HG02943 (cell line): ENCODE results near the gene G6PC1.
"Not testable (repeated sequence)": the region's sequence is repeated elsewhere in the genome, so short reads cannot be mapped to it uniquely, and the experiment has no call there.

Experiments used
- ATAC-seq: cut with Tn5 transposase; IDR thresholded peaks from one replicate; pipeline ENCODE4 v1.9.1; 2021; ENCODE audit warnings: mild to moderate bottlenecking, low read depth, moderate library complexity; ENCODE audit not compliant: unreplicated experiment

G6PC1 gene

DNA sequence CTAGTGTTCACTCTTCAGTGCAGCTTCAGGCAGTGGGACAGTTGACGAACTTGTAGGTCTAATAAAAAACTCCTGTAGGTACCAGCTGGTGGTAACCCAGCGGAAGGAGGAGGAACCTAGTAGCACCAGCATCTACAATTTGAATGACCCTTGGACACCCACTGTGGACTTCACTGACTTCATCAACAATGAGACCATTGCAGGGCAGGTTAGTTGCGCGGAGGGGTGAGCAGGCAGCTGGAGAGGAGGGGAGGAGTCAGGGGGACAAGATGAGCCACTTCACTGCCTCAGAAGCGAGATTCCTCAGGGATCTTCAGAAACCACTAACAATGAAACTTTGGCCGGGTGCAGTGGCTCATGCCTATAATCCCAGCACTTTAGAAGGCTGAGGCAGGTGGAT, 27.3 kb upstream of the G6PC1 start:
- ATAC-seq, result no peak

DNA sequence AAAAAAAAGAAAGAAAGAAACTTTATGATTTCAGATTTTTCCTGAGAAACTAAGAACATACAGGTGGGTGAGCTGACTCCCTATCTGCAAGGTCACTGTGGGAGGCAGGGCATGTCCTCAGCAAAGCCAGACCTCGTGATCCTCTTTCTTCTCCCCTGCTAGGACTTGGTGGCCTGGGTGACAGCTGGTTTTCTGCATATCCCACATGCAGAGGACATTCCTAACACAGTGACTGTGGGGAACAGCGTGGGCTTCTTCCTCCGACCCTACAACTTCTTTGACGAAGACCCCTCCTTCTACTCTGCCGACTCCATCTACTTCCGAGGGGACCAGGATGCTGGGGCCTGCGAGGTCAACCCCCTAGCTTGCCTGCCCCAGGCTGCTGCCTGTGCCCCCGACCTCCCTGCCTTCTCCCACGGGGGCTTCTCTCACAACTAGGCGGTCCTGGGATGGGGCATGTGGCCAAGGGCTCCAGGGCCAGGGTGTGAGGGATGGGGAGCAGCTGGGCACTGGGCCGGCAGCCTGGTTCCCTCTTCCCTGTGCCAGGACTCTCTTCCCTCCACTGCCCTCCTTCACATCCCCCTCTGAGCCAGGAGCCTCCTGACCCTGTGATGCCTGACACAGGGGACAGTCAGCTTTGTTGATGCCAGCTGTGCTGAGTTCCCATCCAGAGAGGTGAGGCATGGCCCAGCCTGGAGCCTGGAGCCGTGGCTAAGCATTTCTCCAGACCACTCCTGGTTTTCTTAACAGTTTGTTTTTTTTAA, 26.5 kb upstream of the G6PC1 start:
- not testable (repeated sequence) for ATAC-seq

DNA sequence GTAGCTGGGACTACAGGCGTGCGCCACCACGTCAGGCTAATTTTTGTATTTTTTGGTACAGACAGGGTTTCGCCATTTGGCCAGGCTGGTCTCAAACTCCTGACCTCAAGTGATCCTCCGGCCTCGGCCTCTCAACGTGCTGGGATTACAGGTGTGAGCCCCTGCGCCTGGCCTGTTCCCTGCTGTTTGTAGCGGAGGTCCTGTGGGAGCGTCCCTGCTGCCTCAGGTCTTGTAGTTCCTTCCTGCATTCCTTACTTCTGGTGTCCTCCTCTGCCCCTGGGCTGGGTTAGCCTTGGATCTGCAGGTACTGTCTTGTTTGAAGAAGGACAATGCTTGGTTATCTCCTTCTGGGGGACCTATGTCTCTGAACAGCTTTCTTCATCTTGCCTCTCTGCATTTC, 23.6 kb upstream of the G6PC1 start:
- ATAC-seq, result no peak

DNA sequence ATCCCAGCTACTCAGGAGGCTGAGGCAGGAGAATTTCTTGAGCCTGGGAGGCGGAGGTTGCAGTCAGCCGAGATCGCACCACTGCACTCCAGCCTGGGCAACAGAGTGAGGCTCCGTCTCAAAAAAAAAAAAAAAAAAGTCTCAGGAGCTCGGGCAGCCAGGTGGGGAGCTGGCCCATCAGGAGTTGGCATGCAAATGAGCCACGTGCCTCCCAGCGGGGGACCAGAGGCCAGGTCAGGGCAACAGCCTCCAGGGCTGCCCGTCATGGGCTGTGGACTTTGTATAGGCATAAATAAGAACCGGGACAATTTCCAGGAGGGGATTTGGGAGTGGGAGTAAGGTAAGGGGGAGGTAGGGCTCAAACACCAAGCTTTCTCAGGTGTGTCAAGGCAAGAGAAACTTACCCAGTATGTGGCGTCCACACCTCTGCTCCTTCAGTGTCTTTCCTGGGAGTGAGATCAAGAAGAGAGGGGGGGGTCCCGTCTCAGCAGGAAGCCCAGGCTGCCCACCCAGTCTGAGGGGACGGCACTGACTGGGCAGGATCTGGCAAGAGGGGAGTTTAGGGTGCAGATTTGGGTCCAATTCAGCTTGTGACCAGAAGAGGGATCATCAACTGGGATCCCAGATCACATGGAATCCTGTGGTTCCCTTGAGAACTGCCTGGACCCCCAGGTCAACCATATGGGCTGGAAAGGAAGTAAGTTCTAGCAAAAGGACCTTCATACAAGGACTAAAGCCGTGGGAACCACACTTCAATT, 22.3 kb upstream of the G6PC1 start:
- no peak for ATAC-seq

DNA sequence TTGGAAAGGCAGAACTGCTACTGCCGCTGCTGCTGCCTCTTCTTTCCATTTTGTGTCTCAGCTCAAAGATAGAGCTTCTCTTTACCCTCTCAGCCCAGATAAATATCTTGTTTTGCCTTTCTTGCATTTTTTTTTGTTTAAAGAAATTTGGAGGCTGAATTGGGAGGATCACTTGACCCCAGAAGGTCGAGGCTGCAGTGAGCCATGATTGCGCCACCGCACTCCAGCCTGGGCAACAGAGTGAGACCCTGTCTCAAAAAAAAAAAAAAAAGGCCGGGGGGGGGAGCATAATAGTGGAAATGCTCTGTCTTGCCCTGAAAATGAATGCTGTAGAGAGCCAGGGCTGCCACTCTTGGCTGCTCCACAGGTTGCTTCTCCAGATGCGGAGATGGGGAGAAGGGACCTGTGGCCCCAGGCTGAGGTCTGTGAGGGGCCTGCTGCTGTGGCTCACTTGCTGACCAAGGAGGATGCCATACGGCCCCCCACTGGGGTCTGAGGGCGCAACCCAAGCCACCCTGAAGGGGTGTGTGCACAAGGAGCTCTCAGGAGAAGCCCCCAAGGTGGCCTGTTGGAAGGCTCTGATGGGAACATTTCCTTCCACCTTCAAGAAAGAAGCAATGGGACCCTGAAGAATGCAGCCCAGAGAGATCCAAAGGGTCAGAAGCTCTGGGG, 21.5 kb upstream of the G6PC1 start:
- ATAC-seq, result no peak

DNA sequence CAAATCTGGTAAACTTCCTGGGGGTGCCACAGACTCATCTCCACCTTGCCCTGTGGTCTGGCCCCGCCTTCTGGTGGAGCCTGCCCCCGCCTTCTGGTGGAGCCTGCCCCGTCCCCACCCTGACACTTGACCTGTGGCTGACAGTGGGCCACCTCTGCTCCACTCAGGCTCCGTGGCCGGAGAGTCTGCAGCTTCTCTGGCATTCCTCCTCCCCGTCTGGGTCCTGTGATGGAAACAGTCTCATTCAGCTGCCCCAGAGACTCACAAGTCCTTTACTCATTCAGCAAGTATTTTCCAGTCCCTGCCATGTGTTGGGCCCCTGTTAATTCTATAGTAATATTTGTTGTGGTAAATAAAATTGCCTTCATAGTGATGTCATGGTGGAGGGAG, 21.0 kb upstream of the G6PC1 start:
- ATAC-seq, result no peak

DNA sequence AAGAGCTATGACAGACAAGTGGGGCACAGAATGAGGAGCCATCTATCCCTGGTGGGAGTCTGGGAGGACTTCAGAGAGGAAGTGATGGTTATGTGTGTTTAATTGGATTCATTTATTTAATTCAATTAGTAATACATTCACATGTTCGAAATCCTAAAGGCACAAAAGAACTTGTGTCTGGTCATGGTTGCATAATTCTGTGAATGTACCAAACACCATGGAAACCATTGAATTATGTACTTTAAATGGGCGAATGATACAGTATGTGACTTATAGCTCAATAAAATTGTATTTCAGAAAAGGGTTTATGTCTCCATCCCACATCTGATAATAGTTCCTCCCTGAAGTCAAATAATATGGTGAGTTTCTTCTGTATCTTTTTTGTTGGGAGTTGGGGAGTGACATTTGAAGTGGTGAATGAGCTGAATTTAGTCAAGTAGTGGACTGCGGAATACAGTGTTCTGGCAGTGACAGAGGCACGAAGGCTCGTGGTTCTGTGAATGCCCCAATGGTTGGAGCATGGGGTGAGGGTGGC, 19.8 kb upstream of the G6PC1 start:
- ATAC-seq, result no peak

DNA sequence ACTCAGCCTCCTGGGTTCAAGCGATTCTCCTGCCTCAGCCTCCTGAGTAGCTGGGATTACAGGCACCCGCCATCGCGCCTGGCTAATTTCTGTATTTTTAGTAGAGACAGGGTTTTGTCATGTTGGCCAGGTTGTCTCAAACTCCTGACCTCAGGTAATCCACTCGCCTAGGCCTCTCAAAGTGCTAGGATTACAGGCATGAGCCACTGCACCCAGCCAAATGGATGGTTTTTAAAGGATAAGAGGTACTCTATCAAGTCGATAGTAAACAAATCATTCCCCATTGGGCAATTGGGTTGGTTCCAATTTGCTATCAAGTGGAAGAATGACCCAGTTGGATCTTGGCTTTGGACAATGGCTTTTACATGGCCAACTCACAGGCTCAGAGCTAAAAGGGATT, 18.9 kb upstream of the G6PC1 start:
- not testable (repeated sequence) for ATAC-seq

DNA sequence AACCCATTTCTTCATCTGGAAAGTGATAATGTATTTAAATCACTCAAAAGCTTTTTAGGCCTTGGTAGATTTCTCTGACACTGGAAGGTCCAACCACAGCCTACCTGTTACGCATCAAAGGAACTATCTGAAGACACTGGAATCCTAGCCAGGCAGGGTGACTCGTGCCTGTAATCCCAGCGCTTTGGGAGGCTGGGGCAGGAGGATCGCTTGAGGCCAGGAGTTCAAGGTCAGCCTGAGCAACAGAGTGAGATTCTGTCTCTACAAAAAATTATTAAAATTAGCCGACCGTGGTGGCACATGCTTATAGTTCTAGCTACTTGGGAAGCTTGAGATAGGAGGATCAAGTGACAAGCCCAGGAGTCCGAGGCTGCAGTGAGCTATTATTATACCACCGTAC, 18.4 kb upstream of the G6PC1 start:
- ATAC-seq, result no peak

DNA sequence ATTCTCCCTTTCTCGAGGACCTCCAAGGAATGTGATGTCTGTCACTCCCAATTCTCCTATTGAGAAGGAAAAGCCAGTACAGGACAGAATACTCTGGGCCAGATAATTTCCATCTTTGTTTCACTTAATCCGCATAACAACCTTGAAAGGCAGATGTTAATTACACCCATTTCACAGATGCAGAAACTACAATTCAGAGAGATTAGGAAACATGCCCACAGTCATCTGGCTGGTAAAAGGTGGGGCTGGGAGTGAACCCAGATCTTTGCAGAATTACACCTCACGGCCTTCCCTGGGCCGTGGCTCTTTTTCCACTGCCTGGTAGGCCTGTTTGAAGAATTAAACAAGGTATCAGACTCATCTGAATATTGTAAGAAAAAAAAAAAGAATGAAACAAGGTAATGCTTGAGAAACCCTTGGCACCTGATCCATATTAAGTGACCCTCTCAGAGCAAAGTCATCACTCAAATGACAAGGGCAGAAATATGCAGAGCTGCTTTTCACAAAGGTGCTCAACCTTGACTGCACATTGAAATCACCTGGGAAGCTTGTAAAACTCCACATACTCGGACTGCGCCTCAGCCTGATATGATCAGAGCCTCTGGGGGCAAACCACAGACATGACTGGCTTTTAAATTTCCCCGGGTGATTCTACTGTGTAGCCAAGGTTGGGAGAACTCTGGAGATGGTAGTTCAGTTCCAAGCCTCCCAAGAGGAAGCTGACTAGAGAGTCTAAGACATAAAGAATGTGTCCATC, 16.6 kb upstream of the G6PC1 start:
- ATAC-seq, result no peak

DNA sequence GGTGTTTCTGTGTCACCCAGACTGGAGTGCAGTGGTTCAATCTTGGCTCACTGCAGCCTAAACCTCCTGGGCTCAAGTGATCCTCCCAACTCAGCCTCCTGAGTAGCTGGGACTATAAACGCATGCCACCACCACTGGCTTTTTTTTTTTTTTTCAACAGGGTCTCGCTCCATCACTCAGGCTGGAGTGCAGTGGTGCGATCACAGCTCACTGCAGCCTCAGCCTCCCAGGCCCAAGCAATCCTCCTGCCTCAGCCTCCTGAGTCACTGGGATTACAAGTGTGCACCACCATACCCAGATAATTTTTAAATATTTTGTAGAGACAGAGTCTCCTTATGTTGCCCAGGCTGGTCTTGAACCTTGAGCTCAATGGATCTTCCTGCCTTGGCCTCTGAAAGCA, 14.8 kb upstream of the G6PC1 start:
- ATAC-seq, result not testable (repeated sequence)

DNA sequence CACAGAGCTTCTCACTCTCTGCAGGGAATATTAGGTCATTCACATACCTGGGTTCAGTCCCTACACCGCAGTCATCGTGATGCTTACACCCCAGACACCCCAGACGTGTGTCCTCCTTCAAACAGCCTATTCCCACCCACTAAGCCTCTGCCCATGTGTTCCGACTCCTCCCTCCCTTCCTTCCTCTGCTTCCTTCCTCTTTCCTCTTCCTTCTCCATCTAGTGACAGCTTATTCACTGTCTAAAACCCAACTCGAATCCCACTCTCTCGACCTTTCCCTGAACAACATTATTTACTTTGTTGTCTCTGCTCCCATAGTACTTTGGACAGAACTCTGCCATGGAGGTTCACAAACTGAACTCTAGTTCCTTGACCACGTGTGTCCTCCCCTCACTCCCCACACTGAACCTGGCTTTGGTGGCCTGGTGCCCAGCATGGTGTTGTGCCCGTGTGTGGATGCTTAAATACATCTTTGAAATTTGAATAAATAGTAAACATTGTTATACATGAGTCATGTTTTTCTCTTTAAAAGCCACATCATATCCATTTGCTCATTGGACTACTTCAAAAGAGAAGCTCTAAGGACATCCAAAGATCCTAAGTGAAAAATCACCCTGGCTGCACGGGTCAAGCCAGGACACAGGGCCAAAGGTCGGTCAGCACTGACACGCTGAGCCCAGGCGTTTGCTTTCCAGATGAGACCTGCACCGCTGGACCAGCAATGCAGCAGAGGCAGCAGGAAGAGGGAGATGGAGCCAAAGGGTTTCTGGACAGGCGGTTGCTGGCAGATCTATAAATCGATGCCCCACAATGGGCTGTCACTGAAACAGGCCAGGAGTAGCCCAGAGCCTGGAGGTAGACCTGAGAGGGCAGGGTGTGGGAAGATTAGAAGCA, 14.1 kb upstream of the G6PC1 start:
- no peak for ATAC-seq

DNA sequence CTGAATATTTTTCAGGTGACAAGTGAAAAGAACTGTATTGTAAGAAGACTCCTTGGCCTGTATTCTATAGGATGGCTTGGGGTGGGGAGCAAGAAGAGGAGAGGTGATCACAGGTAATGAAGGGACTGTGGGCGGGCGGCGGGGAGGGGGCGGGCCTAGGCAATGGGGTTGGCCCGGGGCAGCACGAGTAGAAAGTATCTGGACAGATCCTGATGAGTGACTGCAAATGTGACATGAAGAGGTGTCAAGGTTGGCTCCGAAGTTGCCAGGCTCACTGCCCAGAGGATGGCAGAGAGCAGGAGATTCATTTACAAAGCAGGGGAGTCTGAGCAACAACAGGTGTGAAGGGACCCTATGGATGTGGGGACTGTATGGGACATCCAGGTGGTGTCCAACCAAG, 10.8 kb upstream of the G6PC1 start:
- ATAC-seq, result no peak

DNA sequence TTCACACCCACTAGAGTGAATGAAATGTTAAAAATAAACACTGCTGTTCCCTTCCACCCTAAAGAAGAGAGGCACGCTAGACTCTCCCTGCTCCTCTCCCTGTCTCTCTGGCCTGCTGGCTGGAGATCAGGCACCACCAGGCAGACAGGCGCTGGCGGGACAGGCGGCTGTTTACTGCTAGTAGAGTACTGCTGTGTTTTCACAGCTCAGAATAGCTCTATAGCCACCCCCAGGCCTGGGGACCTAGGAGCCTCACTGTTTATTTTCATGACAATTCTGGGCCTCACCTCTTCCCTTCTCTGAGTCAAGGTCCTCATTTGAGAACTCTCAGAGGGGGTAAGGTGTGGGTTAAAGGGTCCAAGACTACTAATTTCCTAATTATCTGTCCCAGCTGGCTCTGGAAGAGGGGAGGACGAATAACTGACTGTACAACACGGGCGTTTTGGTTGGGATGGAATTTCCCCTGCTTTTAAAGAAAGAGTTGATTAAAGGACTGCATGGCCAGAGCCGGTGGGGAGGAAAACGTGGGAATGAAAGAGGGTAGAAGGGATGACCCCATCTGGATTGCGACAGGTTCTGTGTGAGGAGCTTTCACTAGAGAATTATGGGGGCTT, 9.0 kb upstream of the G6PC1 start:
- no peak for ATAC-seq

DNA sequence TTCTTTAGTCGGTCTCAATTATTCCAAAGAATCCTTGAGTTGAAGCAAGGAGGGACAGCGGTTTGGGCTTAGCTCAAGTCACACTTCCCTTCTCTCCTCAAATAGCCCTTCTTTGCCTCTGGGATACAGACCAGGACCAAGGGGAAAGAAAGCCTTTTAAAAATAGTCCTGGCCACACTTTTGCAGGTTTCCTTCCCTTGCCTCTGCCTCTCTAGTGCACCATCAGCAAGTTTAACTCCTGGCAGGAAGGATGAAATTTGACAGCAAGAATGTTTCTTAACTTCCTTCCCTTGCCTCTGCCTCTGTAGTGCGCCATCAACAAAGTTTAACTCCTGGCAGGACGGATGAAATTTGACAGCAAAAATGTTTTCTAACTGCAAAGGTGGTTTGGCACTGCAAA, 7.2 kb upstream of the G6PC1 start:
- no peak for ATAC-seq

DNA sequence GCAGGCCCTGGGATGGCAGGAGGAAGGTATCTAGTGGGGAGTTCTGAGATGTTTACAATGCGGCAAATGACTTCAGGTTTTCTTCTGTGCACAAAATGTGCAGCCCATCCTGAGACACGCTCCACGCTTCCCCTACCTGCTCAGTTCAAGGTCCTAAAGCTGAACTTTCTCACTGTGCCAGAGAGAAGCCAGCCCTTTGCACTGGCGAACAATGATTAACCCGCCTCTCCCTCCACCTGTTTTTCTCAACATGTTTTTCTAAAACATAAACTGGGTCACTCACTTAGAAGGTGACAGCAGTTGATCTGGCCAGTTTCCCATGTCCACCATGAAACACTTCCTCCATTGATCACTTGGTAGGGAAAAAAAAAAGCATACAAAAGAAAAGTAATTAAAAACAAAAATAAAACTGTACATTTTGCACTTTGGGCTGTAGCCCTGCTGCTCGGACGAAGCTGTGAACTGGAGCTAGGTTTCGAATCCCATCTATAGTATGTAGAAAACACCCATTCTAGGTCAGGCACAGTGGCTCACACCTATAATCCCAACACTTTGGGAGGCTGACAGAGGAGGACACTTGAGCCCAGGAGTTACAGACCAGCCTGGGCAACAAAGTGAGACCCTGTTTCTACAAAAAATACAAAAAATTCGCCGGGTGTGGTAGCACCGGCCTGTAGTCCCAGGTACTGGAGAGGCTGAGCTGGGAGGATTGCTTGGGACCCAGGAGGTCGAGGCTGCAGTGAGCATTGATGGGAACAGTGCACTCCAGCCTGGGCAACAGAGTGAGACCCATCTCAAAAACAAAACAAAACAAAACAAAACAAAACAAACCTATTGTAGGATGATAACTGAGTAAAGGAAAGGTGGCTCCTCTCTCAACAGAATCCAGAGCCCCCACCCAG, 6.1 kb upstream of the G6PC1 start:
- no peak for ATAC-seq

DNA sequence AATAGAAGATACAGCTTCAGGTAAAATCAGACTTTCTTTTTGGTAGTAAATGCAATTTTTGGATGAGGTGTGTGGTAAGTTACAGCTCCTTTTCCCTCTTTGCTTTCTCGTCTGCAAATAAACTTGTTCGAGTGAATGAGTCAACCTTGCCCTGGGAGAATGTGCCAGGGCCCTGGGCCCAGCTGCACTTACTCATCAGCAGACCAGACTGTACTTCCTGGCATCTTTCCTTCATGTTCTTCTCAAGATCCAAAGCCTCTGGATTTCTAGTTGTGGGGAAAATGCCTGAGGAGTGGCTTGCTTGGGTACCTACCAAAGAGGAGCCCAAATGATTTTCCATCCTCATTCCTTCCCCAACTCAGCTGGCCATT, 5.4 kb upstream of the G6PC1 start:
- ATAC-seq, result no peak

DNA sequence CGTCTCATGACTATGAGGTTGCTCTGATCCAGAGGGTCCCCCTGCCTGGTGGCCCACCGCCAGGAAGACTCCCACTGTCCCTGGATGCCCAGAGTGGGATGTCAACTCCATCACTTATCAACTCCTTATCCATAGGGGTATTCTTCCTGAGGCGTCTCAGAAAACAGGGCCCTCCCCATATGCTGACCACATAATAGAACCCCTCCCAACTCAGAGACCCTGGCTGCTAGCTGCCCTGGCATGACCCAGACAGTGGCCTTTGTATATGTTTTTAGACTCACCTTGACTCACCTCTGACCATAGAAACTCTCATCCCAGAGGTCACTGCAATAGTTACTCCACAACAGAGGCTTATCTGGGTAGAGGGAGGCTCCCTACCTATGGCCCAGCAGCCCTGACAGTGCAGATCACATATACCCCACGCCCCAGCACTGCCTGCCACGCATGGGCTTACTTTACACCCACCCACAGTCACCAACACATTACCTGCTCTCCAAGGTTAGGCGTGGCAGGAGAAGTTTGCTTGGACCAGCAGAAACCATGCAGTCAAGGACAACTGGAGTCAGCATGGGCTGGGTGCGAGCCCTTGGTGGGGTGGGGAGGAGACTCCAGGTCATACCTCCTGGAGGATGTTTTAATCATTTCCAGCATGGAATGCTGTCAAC, 2.3 kb upstream of the G6PC1 start:
- no peak for ATAC-seq
